A549 (cell line): ENCODE data around the gene TUB. TPM values are rescaled to one million over a fixed set of nuclear protein-coding genes. Genes with fewer than 3 reads are reported as not detected.

Experiments
- ATAC-seq, 2 experiments: fragments of 200-7000 bp in 1 of 2; fragments of >200 bp in 1 of 2; cut with Nextera tagmentation in 1 of 2; cut with Tn5 transposase in 1 of 2; 3 replicates each; pipeline versions ENCODE4 v1.8.0 to v1.9.1; 2018 to 2020; ENCODE audit warnings: mild to moderate bottlenecking in 1 of 2, moderate library complexity in 1 of 2
- CTCF ChIA-PET: fragments of 300-600 bp; sonication (Branson Sonifier 250); formaldehyde crosslinking; extraction: SDS; loops from one replicate; lab custom pipeline; 2021; ENCODE audit warnings: antibody characterized with exemption, inconsistent platforms; lab: Yijun Ruan, JAX
- POLR2A ChIA-PET: fragments of 350-600 bp; formaldehyde crosslinking; extraction: SDS; loops from one replicate; lab custom pipeline; 2021; ENCODE audit warnings: antibody characterized with exemption, inconsistent platforms; lab: Yijun Ruan, JAX
- DNase-seq, 2 experiments: peaks; one replicate each; pipeline versions ENCODE4 v3.0.0 to v3.0.0-alpha.2; 2011 to 2016; ENCODE audit warnings: low read depth in 1 of 2, low spot score in 1 of 2
- FAIRE-seq: peaks from 2 replicates; lab custom pipeline; 2011; peaks lifted over from hg19 to GRCh38; lab: Jason Lieb, UNC
- H3K27ac ChIP-seq, 2 experiments: fragments of >200 bp; sonication (Bioruptor Twin); formaldehyde crosslinking; 3 replicates each; pipeline ENCODE4 v1.5.1; 2016 to 2017
- H3K4me1 ChIP-seq: fragments of >200 bp; sonication (Bioruptor Twin); formaldehyde crosslinking; 3 replicates; pipeline ENCODE4 v1.6.1; 2016
- H3K4me2 ChIP-seq: fragments of >200 bp; sonication (Bioruptor Twin); formaldehyde crosslinking; 3 replicates; pipeline ENCODE4 v1.6.1; 2016
- H3K4me3 ChIP-seq: fragments of >200 bp; sonication (Bioruptor Twin); formaldehyde crosslinking; 3 replicates; pipeline ENCODE4 v1.5.1; 2016
- H3K9me3 ChIP-seq: fragments of >200 bp; sonication (Bioruptor Twin); formaldehyde crosslinking; 3 replicates; pipeline ENCODE4 v1.6.1; 2016
- BCL3 ChIP-seq: fragments of >200 bp; sonication (Bioruptor Twin); formaldehyde crosslinking; IDR thresholded peaks from 3 replicates; pipeline ENCODE4 v1.6.1; 2016
- CBX2 ChIP-seq: fragments of 200-600 bp; sonication (generic); IDR thresholded peaks from 2 replicates; pipeline ENCODE4 v1.6.1; 2016; ENCODE audit warnings: low read depth, mild to moderate bottlenecking, borderline replicate concordance
- CBX8 ChIP-seq: fragments of 200-600 bp; sonication (generic); IDR thresholded peaks from 2 replicates; pipeline ENCODE4 v1.6.1; 2016
- CHD2 ChIP-seq: fragments of 150-350 bp; IDR thresholded peaks from 2 replicates; pipeline ENCODE4 v1.6.1; 2014; ENCODE audit warnings: low read length; ENCODE audit not compliant: partially characterized antibody
- CHD4 ChIP-seq: fragments of 200-600 bp; sonication (generic); IDR thresholded peaks from 2 replicates; pipeline ENCODE4 v1.6.1; 2016; ENCODE audit warnings: antibody characterized with exemption, mild to moderate bottlenecking, borderline replicate concordance
- FOSL2 ChIP-seq, 2 experiments: fragments of 450-650 bp in 1 of 2; fragments of >200 bp in 1 of 2; sonication (Bioruptor Twin) in 1 of 2; formaldehyde crosslinking; IDR thresholded peaks; 2 replicates each; pipeline versions ENCODE4 v1.5.0 to v1.6.1; 2016 to 2020; ENCODE audit warnings: mild to moderate bottlenecking in 1 of 2, moderate library complexity in 1 of 2
- FOXS1 ChIP-seq: fragments of 250-450 bp; sonication (Bioruptor Pico); IDR thresholded peaks from 2 replicates; pipeline ENCODE4 v1.5.0; 2020; ENCODE audit warnings: mild to moderate bottlenecking, moderate library complexity
- HEYL ChIP-seq: fragments of 250-450 bp; sonication (Bioruptor Pico); IDR thresholded peaks from 2 replicates; pipeline ENCODE4 v1.8.0; 2021; ENCODE audit warnings: mild to moderate bottlenecking, moderate library complexity
- HMGXB4 ChIP-seq: fragments of 250-450 bp; sonication (Bioruptor Pico); IDR thresholded peaks from 2 replicates; pipeline ENCODE4 v1.5.0; 2021; ENCODE audit warnings: mild to moderate bottlenecking, moderate library complexity, borderline replicate concordance
- HOXA7 ChIP-seq: fragments of 250-450 bp; sonication (Bioruptor Pico); IDR thresholded peaks from 2 replicates; pipeline ENCODE4 v1.5.0; 2020; ENCODE audit warnings: mild to moderate bottlenecking, moderate library complexity
- JUN ChIP-seq, 2 experiments: fragments of >200 bp; sonication (Bioruptor Twin); formaldehyde crosslinking; IDR thresholded peaks; 2 replicates in 1 of 2; 3 replicates in 1 of 2; pipeline ENCODE4 v1.6.1; 2016 to 2017
- KDM1A ChIP-seq: fragments of 200-600 bp; sonication (generic); IDR thresholded peaks from 2 replicates; pipeline ENCODE4 v1.6.1; 2016; ENCODE audit warnings: low read depth, mild to moderate bottlenecking
- MAX ChIP-seq: IDR thresholded peaks from 2 replicates; pipeline ENCODE4 v1.6.1; 2012
- NR3C1 ChIP-seq: fragments of >200 bp; sonication (Bioruptor Twin); formaldehyde crosslinking; IDR thresholded peaks from 3 replicates; pipeline ENCODE4 v1.6.1; 2017
- POLR2A ChIP-seq: IDR thresholded peaks from 2 replicates; pipeline ENCODE4 v1.6.1; 2012; ENCODE audit warnings: mild to moderate bottlenecking, low read length
- RAD21 ChIP-seq, 2 experiments: fragments of >200 bp in 1 of 2; sonication (Bioruptor Twin) in 1 of 2; formaldehyde crosslinking in 1 of 2; IDR thresholded peaks in 1 of 2; conservative IDR thresholded peaks in 1 of 2; 2 replicates in 1 of 2; 3 replicates in 1 of 2; pipeline ENCODE4 v1.6.1; 2012 to 2018; ENCODE audit warnings: inconsistent platforms in 1 of 2
- REST ChIP-seq: fragments of 200-600 bp; sonication (generic); IDR thresholded peaks from 2 replicates; pipeline ENCODE4 v1.6.1; 2016; ENCODE audit warnings: antibody characterized with exemption, mild to moderate bottlenecking, moderate library complexity
- RFX5 ChIP-seq: fragments of 450-650 bp; IDR thresholded peaks from 2 replicates; pipeline ENCODE4 v1.7.1; 2014; ENCODE audit warnings: antibody characterized with exemption, mild to moderate bottlenecking, moderate library complexity
- RNF2 ChIP-seq: fragments of 200-600 bp; sonication (generic); IDR thresholded peaks from 2 replicates; pipeline ENCODE4 v1.6.1; 2016; ENCODE audit warnings: low read depth, mild to moderate bottlenecking, antibody characterized with exemption, moderate library complexity, borderline replicate concordance
- SMC3 ChIP-seq: fragments of >200 bp; sonication (Bioruptor Twin); formaldehyde crosslinking; IDR thresholded peaks from 3 replicates; pipeline ENCODE4 v1.6.1; 2018; ENCODE audit warnings: inconsistent platforms
- SREBF2 ChIP-seq: fragments of 450-650 bp; IDR thresholded peaks from 2 replicates; pipeline ENCODE4 v1.6.1; 2014; ENCODE audit warnings: mild to moderate bottlenecking, moderate library complexity
- ZC3H11A ChIP-seq: fragments of 450-650 bp; IDR thresholded peaks from 2 replicates; pipeline ENCODE4 v1.6.1; 2014; ENCODE audit warnings: antibody characterized with exemption, mild to moderate bottlenecking
- ZFP36 ChIP-seq: fragments of 450-650 bp; IDR thresholded peaks from 2 replicates; pipeline ENCODE4 v1.6.1; 2014; ENCODE audit warnings: borderline replicate concordance; ENCODE audit not compliant: partially characterized antibody
- WGBS: methylation state at CpG from one replicate; pipeline ENCODE4 v1.1.6; 2017; ENCODE audit errors: missing lambda C conversion rate; 5-methylcytosine and 5-hydroxymethylcytosine counted together
- polyA plus RNA-seq, 4 experiments: library from polyadenylated mRNA; depleted of rRNA in 3 of 4; stranded (reverse); fragments of >200 nt; fragmentation: RNase III in 1 of 4; extraction: RNeasy Plus Mini Kit Qiagen cat#74134 plus additional on column Dnase treatment in 1 of 4; gene quantifications; 2 replicates in 3 of 4; 3 replicates in 1 of 4; pipeline ENCODE4 v1.2.3, GENCODE V29; 2011 to 2017

Gene TUB
- polyA plus RNA-seq, 2 of the 4 experiments (the other 2 are of a cell fraction) = 11.3 to 13.2 TPM

- WGBS = 4% methylated on average over 4 of the region's 4 CpGs
- FAIRE-seq (no peak), ATAC-seq (no peak), DNase-seq (no peak)
- ChIA-PET CTCF (interaction anchor here (3.2 to 17.4 kb wide), 2 partner anchors 34 to 50 kb away, joined by 10 to 644 read pairs; partner anchors contain the start of gene TUB), POLR2A (no interaction called here)
- TF ChIP-seq RFX5 = no peak
- TF ChIP-seq BCL3 = no peak
- TF ChIP-seq RAD21 (conservative IDR thresholded peaks at IDR 0.05 in 1 of 2, IDR thresholded peaks at IDR 0.05 in 1 of 2) = no peak
- no peak for TF ChIP-seq RNF2
- no peak for TF ChIP-seq CBX8
- TF ChIP-seq CHD2 = no peak
- no peak for TF ChIP-seq FOSL2 (IDR thresholded peaks at IDR 0.05)
- no peak for TF ChIP-seq FOSL2 (CRISPR knock-in tag; IDR thresholded peaks at IDR 0.05)
- no peak for TF ChIP-seq SMC3
- TF ChIP-seq HEYL = no peak
- TF ChIP-seq JUN (IDR thresholded peaks at IDR 0.05) = no peak
- no peak for TF ChIP-seq NR3C1
- TF ChIP-seq CBX2 = no peak
- no peak for TF ChIP-seq REST
- no peak for TF ChIP-seq HMGXB4 (CRISPR knock-in tag)
- no peak for TF ChIP-seq POLR2A
- TF ChIP-seq MAX = no peak
- no peak for TF ChIP-seq ZC3H11A
- no peak for TF ChIP-seq CHD4
- TF ChIP-seq SREBF2 = no peak
- TF ChIP-seq KDM1A = no peak
- no peaks in the 10 kb centered on the region for H3K4me1 ChIP-seq
- no peak overlapping the region for H3K4me3 ChIP-seq
- H3K27ac ChIP-seq = no peak overlapping the region
- no peak overlapping the region for H3K4me2 ChIP-seq
- no peaks in the 10 kb centered on the region for H3K9me3 ChIP-seq
Observed at GRCh38 chr11:8040261-8040920, 40.6 kb upstream of the TUB start.

- DNase-seq = no peak
- FAIRE-seq = no peak
- Histone ChIP-seq H3K27ac (no peak overlapping the region), H3K4me3 (no peak overlapping the region), H3K4me1 (no peaks in the 10 kb centered on the region), H3K9me3 (no peaks in the 10 kb centered on the region), H3K4me2 (no peak overlapping the region)
- ChIA-PET CTCF (interaction anchor here (3.2 to 17.4 kb wide), 2 partner anchors 34 to 50 kb away, joined by 10 to 644 read pairs; partner anchors contain the start of gene TUB), POLR2A (no interaction called here)
- 8% methylated on average over 2 of the region's 2 CpGs for WGBS
- ATAC-seq = no peak
- no peak for TF ChIP-seq FOSL2 (IDR thresholded peaks at IDR 0.05)
- TF ChIP-seq FOSL2 (CRISPR knock-in tag; IDR thresholded peaks at IDR 0.05) = no peak
- no peak for TF ChIP-seq HMGXB4 (CRISPR knock-in tag)
- TF ChIP-seq RNF2 = no peak
- no peak for TF ChIP-seq CHD4
- TF ChIP-seq REST = no peak
- TF ChIP-seq FOXS1 (CRISPR knock-in tag) = no peak
- no peak for TF ChIP-seq HOXA7 (CRISPR knock-in tag)
- TF ChIP-seq SMC3 = no peak
- no peak for TF ChIP-seq ZFP36
- no peak for TF ChIP-seq CBX8
- TF ChIP-seq RAD21 (conservative IDR thresholded peaks at IDR 0.05 in 1 of 2, IDR thresholded peaks at IDR 0.05 in 1 of 2) = no peak
- TF ChIP-seq SREBF2 = no peak
Observed at GRCh38 chr11:8040921-8041285, 40.1 kb upstream of the TUB start.
